SK-N-SH (cell line): ENCODE results near the gene ELOVL3. TPM values are rescaled to one million over a fixed set of nuclear protein-coding genes. Genes with fewer than 3 reads are reported as not detected.
A peak's percentile ranks its signal among the peaks of the same experiment; 100 is the strongest.
"Not testable (repeated sequence)": the region's sequence is repeated elsewhere in the genome, so short reads cannot be mapped to it uniquely, and the experiment has no call there.

Experiments
- CTCF ChIA-PET: fragments of 300-600, 350-600 bp; formaldehyde crosslinking; extraction: SDS; loops from one replicate; lab custom pipeline; 2021; lab: Yijun Ruan, JAX
- POLR2A ChIA-PET: fragments of 350-600 bp; sonication (Branson Sonifier 250); formaldehyde crosslinking; extraction: SDS; loops from one replicate; lab custom pipeline; 2020; ENCODE audit warnings: antibody characterized with exemption, inconsistent platforms; lab: Yijun Ruan, JAX
- DNase-seq: peaks from one replicate; pipeline ENCODE4 v3.0.0; 2012
- H2AFZ ChIP-seq: fragments of 200-600 bp; sonication (generic); 2 replicates; pipeline ENCODE4 v1.8.1; 2016; ENCODE audit warnings: antibody characterized with exemption, mild to moderate bottlenecking, low read depth
- H3F3A ChIP-seq: fragments of 200-600 bp; sonication (generic); replicated peaks from 2 replicates; pipeline ENCODE3; 2016; ENCODE audit warnings: antibody characterized with exemption, mild to moderate bottlenecking; ENCODE audit not compliant: insufficient read depth
- H3K27ac ChIP-seq, 2 experiments: fragments of 200-500 bp in 1 of 2; fragments of 200-600 bp in 1 of 2; sonication (Bioruptor generic) in 1 of 2; sonication (generic), shearing (Covaris generic) in 1 of 2; 2 replicates each; pipeline versions ENCODE4 v1.5.1 to v1.6.1; 2014 to 2016; ENCODE audit warnings: low read depth in 2 of 2, inconsistent platforms in 1 of 2, low read length in 1 of 2, mild to moderate bottlenecking in 1 of 2, mixed read lengths in 1 of 2
- H3K27me3 ChIP-seq: fragments of 200-600 bp; sonication (generic), shearing (Covaris generic); 2 replicates; pipeline ENCODE4 v1.6.1; 2016; ENCODE audit warnings: mixed run types; ENCODE audit not compliant: insufficient read depth
- H3K36me3 ChIP-seq, 2 experiments: fragments of 200-500 bp in 1 of 2; fragments of 200-600 bp in 1 of 2; sonication (Bioruptor generic) in 1 of 2; sonication (generic) in 1 of 2; replicated peaks in 1 of 2; 2 replicates each; pipeline versions ENCODE3 to v1.5.1; 2014 to 2016; ENCODE audit warnings: low read length in 1 of 2, mild to moderate bottlenecking in 1 of 2; ENCODE audit not compliant: insufficient read depth in 2 of 2, control insufficient read depth in 1 of 2
- H3K4me1 ChIP-seq, 2 experiments: fragments of 200-500 bp in 1 of 2; fragments of 200-600 bp in 1 of 2; sonication (Bioruptor generic) in 1 of 2; sonication (generic), shearing (Covaris generic) in 1 of 2; 2 replicates each; pipeline versions ENCODE4 v1.5.1 to v1.6.1; 2014 to 2016; ENCODE audit warnings: low read depth in 1 of 2, low read length in 1 of 2, mixed run types in 1 of 2; ENCODE audit not compliant: insufficient read depth in 2 of 2, control insufficient read depth in 1 of 2
- H3K4me2 ChIP-seq: fragments of 200-600 bp; sonication (generic), shearing (Covaris generic); 2 replicates; pipeline ENCODE4 v1.6.1; 2017; ENCODE audit warnings: mixed run types
- H3K4me3 ChIP-seq, 2 experiments: fragments of 200-500 bp in 1 of 2; fragments of 200-600 bp in 1 of 2; sonication (Bioruptor generic) in 1 of 2; sonication (generic), shearing (Covaris generic) in 1 of 2; 2 replicates each; pipeline versions ENCODE4 v1.5.1 to v1.8.1; 2014 to 2016; ENCODE audit warnings: low read depth in 2 of 2, inconsistent platforms in 1 of 2, low read length in 1 of 2, mild to moderate bottlenecking in 1 of 2, mixed read lengths in 1 of 2, moderate library complexity in 1 of 2
- H3K79me2 ChIP-seq: fragments of 200-600 bp; sonication (generic); 2 replicates; pipeline ENCODE4 v1.8.1; 2017; ENCODE audit warnings: mild to moderate bottlenecking; ENCODE audit not compliant: insufficient read depth
- H3K9ac ChIP-seq: fragments of 200-600 bp; sonication (generic); 2 replicates; pipeline ENCODE4 v1.6.1; 2017; ENCODE audit warnings: mixed run types
- H3K9me2 ChIP-seq: fragments of 200-600 bp; sonication (generic); 2 replicates; pipeline ENCODE4 v1.6.1; 2017; ENCODE audit warnings: mixed run types
- H3K9me3 ChIP-seq: fragments of 200-600 bp; sonication (generic); 2 replicates; pipeline ENCODE4 v1.6.1; 2017; ENCODE audit warnings: mixed run types, mild to moderate bottlenecking, moderate library complexity
- H4K20me1 ChIP-seq: fragments of 200-600 bp; sonication (generic); 2 replicates; pipeline ENCODE4 v1.6.1; 2017; ENCODE audit warnings: mild to moderate bottlenecking, mixed run types; ENCODE audit not compliant: insufficient read depth
- CHD2 ChIP-seq: fragments of 150-350 bp; IDR thresholded peaks from 2 replicates; pipeline ENCODE4 v1.6.1; 2018; ENCODE audit warnings: low read length; ENCODE audit not compliant: partially characterized antibody
- ELF1 ChIP-seq: IDR thresholded peaks from 2 replicates; pipeline ENCODE4 v1.4.0; 2012
- EP300 ChIP-seq, 2 experiments: IDR thresholded peaks; 2 replicates each; pipeline versions ENCODE4 v1.4.0 to v1.6.1; 2012; ENCODE audit warnings: borderline replicate concordance in 1 of 2, low read depth in 1 of 2, low read length in 1 of 2
- FOSL2 ChIP-seq: IDR thresholded peaks from 2 replicates; pipeline ENCODE4 v1.4.0; 2012; ENCODE audit warnings: low read depth, mild to moderate bottlenecking, moderate library complexity, borderline replicate concordance
- FOXJ3 ChIP-seq: sonication (generic); formaldehyde crosslinking; IDR thresholded peaks from 2 replicates; pipeline ENCODE4 v1.5.1; 2020; ENCODE audit warnings: mild to moderate bottlenecking, missing genetic modification reagents
- FOXM1 ChIP-seq: IDR thresholded peaks from 2 replicates; pipeline ENCODE4 v1.4.0; 2012; ENCODE audit warnings: low read depth, mild to moderate bottlenecking
- GATA2 ChIP-seq: sonication (generic); formaldehyde crosslinking; IDR thresholded peaks from 2 replicates; pipeline ENCODE4 v1.5.0; 2020; ENCODE audit warnings: mild to moderate bottlenecking, missing genetic modification reagents
- MXI1 ChIP-seq: IDR thresholded peaks from 2 replicates; pipeline ENCODE4 v1.6.1; 2012; ENCODE audit warnings: mild to moderate bottlenecking, low read depth, low read length, improper control_type of control experiment
- NFIC ChIP-seq: IDR thresholded peaks from 2 replicates; pipeline ENCODE4 v1.4.0; 2012; ENCODE audit warnings: borderline replicate concordance
- POLR2AphosphoS5 ChIP-seq: IDR thresholded peaks from 2 replicates; pipeline ENCODE4 v1.6.1; 2012; ENCODE audit warnings: low read depth, low read length
- RFX5 ChIP-seq: IDR thresholded peaks from 2 replicates; pipeline ENCODE4 v1.6.1; 2012; ENCODE audit warnings: mild to moderate bottlenecking, improper control_type of control experiment, low read length
- SIN3A ChIP-seq: IDR thresholded peaks from 2 replicates; pipeline ENCODE4 v1.6.1; 2012; ENCODE audit warnings: low read depth, mild to moderate bottlenecking, low read length, moderate library complexity, borderline replicate concordance
- TEAD4 ChIP-seq: IDR thresholded peaks from 2 replicates; pipeline ENCODE4 v1.4.0; 2012; ENCODE audit warnings: mild to moderate bottlenecking, borderline replicate concordance; ENCODE audit not compliant: insufficient read depth
- WGBS: methylation state at CpG from one replicate; pipeline ENCODE4 v1.1.6; 2017; ENCODE audit warnings: low lambda C conversion rate; 5-methylcytosine and 5-hydroxymethylcytosine counted together
- polyA plus RNA-seq, 3 experiments: library from polyadenylated mRNA; depleted of rRNA; stranded (reverse); fragments of >200 nt; gene quantifications; 2 replicates each; pipeline ENCODE4 v1.2.3, GENCODE V29; 2012
- TF ChIP-seq, protein P1 (sequence below): IDR thresholded peaks from 2 replicates; pipeline ENCODE4 v1.4.0; 2012; ENCODE audit warnings: low read depth, borderline replicate concordance
- TF ChIP-seq, protein P2 (sequence below): IDR thresholded peaks from 2 replicates; pipeline ENCODE4; 2012
- TF ChIP-seq, protein P3 (sequence below): IDR thresholded peaks from 2 replicates; pipeline ENCODE4 v1.4.0; 2012; ENCODE audit warnings: low read depth, borderline replicate concordance
- TF ChIP-seq, protein P4 (sequence below): fragments of 150-350 bp; IDR thresholded peaks from 2 replicates; pipeline ENCODE4 v1.6.1; 2016; ENCODE audit warnings: mild to moderate bottlenecking, low read depth, low read length

ELOVL3 gene
- polyA plus RNA-seq, 1 of the 3 experiments (the other 2 are of a cell fraction): 0.25 TPM

DNA sequence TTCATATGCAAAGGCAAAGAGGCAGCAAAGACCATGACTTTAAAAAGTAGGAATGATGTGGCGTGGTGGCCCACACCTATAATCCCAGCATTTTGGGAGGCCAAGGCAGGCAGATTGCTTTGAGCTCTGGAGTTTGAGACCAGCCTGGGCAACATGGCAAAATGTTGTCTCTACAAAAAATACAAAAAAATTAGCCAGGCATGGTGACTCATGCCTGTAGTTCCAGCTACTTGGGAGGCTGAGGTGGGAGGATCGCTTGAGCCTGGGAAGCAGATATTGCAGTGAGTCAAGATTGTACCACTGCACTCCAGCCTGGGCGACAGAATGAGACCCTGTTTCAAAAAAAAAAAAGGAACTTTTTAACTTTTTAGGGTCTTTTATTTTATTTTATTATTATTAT is 26.4 kb downstream of the ELOVL3 start:
- Histone ChIP-seq H4K20me1 (peaks cover 74% of the 10 kb centered on the region), H3K27ac (peak overlapping the region in 1 of 2 experiments; percentile 49; a peak in 1 of 4 replicates), H3K79me2 (peaks cover 100% of the 10 kb centered on the region)
- H3K27me3 ChIP-seq, H3K4me2 ChIP-seq, DNase-seq, H3F3A ChIP-seq, H2AFZ ChIP-seq, H3K9me3 ChIP-seq, H3K4me1 ChIP-seq, H3K4me3 ChIP-seq, POLR2A ChIA-PET, H3K36me3 ChIP-seq, H3K9me2 ChIP-seq, H3K9ac ChIP-seq: not testable (repeated sequence)
- TF ChIP-seq FOSL2: peak; percentile 36; the same call in 1 of the 2 replicates
- CTCF ChIA-PET: interaction anchor here (1.3 to 2.1 kb wide), 4 partner anchors 15 to 23 kb away, joined by 3 to 7 read pairs (median 4); no protein-coding TSS in a partner anchor
- 90% methylated on average over 3 of the region's 3 CpGs for WGBS

DNA sequence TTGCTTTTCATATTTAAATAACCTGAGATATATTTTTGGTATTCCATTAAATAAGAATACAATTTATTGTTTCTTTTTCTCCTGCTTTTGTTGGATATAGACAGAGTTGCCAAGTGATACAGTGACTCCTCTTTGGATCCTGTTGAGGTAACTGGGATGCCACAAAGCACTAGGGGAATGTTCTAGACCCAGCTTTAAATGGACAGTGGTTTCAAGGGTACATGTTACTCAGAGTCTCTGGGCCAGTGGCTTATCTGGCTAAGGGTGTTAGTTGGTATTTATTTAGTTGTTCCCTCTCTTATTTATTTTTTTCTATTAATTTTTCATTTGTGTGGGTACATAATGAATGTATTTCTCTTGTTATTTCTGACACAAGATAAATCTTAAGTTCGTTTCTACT is 28.3 kb downstream of the ELOVL3 start:
- Histone ChIP-seq H2AFZ (no peak overlapping the region), H3K4me2 (no peak overlapping the region), H3K36me3 (peaks cover 4 to 7% of the 10 kb centered on the region in 2 experiments), H3F3A (no peaks in the 10 kb centered on the region), H3K4me1 (no peaks in the 10 kb centered on the region), H3K9me2 (no peaks in the 10 kb centered on the region), H3K27me3 (no peaks in the 10 kb centered on the region), H3K27ac (no peak overlapping the region), H3K79me2 (peaks cover 97% of the 10 kb centered on the region), H3K9me3 (no peaks in the 10 kb centered on the region), H4K20me1 (peaks cover 61% of the 10 kb centered on the region), H3K9ac (no peak overlapping the region), H3K4me3 (no peak overlapping the region)
- TF ChIP-seq NFIC: no peak
- TF ChIP-seq GATA2 (CRISPR knock-in tag): no peak
- TF ChIP-seq FOXJ3: no peak
- TF ChIP-seq, protein P1, sequence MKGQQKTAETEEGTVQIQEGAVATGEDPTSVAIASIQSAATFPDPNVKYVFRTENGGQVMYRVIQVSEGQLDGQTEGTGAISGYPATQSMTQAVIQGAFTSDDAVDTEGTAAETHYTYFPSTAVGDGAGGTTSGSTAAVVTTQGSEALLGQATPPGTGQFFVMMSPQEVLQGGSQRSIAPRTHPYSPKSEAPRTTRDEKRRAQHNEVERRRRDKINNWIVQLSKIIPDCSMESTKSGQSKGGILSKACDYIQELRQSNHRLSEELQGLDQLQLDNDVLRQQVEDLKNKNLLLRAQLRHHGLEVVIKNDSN: no peak
- TF ChIP-seq RFX5: no peak
- TF ChIP-seq, protein P2, sequence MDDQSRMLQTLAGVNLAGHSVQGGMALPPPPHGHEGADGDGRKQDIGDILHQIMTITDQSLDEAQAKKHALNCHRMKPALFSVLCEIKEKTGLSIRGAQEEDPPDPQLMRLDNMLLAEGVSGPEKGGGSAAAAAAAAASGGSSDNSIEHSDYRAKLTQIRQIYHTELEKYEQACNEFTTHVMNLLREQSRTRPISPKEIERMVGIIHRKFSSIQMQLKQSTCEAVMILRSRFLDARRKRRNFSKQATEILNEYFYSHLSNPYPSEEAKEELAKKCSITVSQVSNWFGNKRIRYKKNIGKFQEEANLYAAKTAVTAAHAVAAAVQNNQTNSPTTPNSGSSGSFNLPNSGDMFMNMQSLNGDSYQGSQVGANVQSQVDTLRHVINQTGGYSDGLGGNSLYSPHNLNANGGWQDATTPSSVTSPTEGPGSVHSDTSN: no peak
- TF ChIP-seq SIN3A: no peak
- TF ChIP-seq ELF1: no peak
- no peak for TF ChIP-seq CHD2
- TF ChIP-seq EP300 (IDR thresholded peaks at IDR 0.05; ENCODE audit: borderline replicate concordance in 1 of 2, low read depth in 1 of 2, low read length in 1 of 2): no peak
- TF ChIP-seq, protein P3, sequence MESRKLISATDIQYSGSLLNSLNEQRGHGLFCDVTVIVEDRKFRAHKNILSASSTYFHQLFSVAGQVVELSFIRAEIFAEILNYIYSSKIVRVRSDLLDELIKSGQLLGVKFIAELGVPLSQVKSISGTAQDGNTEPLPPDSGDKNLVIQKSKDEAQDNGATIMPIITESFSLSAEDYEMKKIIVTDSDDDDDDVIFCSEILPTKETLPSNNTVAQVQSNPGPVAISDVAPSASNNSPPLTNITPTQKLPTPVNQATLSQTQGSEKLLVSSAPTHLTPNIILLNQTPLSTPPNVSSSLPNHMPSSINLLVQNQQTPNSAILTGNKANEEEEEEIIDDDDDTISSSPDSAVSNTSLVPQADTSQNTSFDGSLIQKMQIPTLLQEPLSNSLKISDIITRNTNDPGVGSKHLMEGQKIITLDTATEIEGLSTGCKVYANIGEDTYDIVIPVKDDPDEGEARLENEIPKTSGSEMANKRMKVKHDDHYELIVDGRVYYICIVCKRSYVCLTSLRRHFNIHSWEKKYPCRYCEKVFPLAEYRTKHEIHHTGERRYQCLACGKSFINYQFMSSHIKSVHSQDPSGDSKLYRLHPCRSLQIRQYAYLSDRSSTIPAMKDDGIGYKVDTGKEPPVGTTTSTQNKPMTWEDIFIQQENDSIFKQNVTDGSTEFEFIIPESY: no peak
- TF ChIP-seq MXI1: no peak
- TF ChIP-seq, protein P4, sequence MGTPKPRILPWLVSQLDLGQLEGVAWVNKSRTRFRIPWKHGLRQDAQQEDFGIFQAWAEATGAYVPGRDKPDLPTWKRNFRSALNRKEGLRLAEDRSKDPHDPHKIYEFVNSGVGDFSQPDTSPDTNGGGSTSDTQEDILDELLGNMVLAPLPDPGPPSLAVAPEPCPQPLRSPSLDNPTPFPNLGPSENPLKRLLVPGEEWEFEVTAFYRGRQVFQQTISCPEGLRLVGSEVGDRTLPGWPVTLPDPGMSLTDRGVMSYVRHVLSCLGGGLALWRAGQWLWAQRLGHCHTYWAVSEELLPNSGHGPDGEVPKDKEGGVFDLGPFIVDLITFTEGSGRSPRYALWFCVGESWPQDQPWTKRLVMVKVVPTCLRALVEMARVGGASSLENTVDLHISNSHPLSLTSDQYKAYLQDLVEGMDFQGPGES: no peak
- TF ChIP-seq TEAD4: no peak
- no peak for TF ChIP-seq FOXM1
- TF ChIP-seq POLR2AphosphoS5: no peak
- no peak for DNase-seq
- WGBS: 80% methylated on average over 1 of the region's 1 CpG
- ChIA-PET POLR2A (no interaction called here), CTCF (interaction anchor here (0.7 to 1.8 kb wide), 5 partner anchors 13 to 1719 kb away, joined by 3 to 5 read pairs (median 3); partner anchors contain the start of genes HIF1AN and PITX3)
